ENCODE data around the gene KMT2D. TPM values are rescaled to one million over a fixed set of nuclear protein-coding genes. Genes with fewer than 3 reads are reported as not detected.

Gene KMT2D
- total and polyA plus RNA-seq, 10 of the 15 experiments (the other 5 are each of a cell fraction or from before 2014, with no cell fraction given): 0.51 to 71.5 (median 10.4) TPM

DNA sequence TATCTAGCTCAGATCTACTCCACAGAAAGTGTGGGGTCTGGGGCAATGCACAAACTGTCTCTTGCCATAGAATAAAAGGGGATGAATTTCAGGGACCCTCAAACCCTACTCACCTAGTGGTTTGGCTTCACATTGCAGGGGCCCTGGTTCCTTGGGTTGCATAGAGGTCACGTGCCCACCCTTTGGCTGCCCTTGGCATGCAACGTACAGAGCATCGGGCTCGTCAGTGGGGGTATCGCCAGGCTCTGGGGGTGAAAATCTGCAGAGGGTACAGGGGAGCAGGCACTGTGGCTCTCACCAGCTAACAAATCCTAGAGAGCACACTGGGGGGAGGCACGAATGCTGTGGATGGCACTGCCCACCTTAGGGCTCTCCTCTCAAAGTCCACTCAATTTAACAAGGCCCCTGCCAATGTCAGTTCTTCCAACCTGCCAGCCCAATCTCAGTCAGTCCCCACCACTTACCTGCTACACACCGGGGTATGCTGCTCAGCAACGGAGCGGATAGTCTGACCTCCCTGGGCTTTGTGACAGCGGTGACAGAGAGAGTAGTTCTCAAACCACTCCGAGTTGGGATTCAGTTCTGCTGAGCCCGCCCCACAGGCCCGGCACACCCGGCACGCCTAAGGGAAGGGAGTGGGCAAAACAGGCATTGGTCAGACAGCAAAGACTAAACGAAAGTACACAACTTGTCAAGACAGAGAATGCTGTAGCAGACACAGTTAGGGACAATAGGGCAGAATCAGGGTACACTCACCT is 8.0 kb downstream of the KMT2D start (continued):
- TF ChIP-seq, protein P1, sequence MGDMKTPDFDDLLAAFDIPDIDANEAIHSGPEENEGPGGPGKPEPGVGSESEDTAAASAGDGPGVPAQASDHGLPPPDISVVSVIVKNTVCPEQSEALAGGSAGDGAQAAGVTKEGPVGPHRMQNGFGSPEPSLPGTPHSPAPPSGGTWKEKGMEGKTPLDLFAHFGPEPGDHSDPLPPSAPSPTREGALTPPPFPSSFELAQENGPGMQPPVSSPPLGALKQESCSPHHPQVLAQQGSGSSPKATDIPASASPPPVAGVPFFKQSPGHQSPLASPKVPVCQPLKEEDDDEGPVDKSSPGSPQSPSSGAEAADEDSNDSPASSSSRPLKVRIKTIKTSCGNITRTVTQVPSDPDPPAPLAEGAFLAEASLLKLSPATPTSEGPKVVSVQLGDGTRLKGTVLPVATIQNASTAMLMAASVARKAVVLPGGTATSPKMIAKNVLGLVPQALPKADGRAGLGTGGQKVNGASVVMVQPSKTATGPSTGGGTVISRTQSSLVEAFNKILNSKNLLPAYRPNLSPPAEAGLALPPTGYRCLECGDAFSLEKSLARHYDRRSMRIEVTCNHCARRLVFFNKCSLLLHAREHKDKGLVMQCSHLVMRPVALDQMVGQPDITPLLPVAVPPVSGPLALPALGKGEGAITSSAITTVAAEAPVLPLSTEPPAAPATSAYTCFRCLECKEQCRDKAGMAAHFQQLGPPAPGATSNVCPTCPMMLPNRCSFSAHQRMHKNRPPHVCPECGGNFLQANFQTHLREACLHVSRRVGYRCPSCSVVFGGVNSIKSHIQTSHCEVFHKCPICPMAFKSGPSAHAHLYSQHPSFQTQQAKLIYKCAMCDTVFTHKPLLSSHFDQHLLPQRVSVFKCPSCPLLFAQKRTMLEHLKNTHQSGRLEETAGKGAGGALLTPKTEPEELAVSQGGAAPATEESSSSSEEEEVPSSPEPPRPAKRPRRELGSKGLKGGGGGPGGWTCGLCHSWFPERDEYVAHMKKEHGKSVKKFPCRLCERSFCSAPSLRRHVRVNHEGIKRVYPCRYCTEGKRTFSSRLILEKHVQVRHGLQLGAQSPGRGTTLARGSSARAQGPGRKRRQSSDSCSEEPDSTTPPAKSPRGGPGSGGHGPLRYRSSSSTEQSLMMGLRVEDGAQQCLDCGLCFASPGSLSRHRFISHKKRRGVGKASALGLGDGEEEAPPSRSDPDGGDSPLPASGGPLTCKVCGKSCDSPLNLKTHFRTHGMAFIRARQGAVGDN (IDR thresholded peaks at IDR 0.05): no peak
- TF ChIP-seq FOXK2 (IDR thresholded peaks at IDR 0.05): no peak
- TF ChIP-seq HDAC2 (IDR thresholded peaks at IDR 0.05): no peak
- no peak for TF ChIP-seq ZNF24 (IDR thresholded peaks at IDR 0.05)
- no peak for TF ChIP-seq ZNF217 (IDR thresholded peaks at IDR 0.05)
- TF ChIP-seq, protein P2, sequence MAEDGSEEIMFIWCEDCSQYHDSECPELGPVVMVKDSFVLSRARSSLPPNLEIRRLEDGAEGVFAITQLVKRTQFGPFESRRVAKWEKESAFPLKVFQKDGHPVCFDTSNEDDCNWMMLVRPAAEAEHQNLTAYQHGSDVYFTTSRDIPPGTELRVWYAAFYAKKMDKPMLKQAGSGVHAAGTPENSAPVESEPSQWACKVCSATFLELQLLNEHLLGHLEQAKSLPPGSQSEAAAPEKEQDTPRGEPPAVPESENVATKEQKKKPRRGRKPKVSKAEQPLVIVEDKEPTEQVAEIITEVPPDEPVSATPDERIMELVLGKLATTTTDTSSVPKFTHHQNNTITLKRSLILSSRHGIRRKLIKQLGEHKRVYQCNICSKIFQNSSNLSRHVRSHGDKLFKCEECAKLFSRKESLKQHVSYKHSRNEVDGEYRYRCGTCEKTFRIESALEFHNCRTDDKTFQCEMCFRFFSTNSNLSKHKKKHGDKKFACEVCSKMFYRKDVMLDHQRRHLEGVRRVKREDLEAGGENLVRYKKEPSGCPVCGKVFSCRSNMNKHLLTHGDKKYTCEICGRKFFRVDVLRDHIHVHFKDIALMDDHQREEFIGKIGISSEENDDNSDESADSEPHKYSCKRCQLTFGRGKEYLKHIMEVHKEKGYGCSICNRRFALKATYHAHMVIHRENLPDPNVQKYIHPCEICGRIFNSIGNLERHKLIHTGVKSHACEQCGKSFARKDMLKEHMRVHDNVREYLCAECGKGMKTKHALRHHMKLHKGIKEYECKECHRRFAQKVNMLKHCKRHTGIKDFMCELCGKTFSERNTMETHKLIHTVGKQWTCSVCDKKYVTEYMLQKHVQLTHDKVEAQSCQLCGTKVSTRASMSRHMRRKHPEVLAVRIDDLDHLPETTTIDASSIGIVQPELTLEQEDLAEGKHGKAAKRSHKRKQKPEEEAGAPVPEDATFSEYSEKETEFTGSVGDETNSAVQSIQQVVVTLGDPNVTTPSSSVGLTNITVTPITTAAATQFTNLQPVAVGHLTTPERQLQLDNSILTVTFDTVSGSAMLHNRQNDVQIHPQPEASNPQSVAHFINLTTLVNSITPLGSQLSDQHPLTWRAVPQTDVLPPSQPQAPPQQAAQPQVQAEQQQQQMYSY (CRISPR knock-in tag; IDR thresholded peaks at IDR 0.05): no peak
- no peak for TF ChIP-seq BACH1 (IDR thresholded peaks at IDR 0.05; ENCODE audit: borderline replicate concordance)

Data from GM12878 (cell line).